HCT116 (cell line): ENCODE measurements around the gene FAM131B.

Source experiments
- CEBPB ChIP-seq: IDR thresholded peaks from 2 replicates; pipeline ENCODE4 v1.6.1; 2012; ENCODE audit warnings: low read depth
- CTCF ChIP-seq, 3 experiments: fragments of 200-600 bp in 1 of 3; sonication (generic) in 1 of 3; IDR thresholded peaks in 2 of 3; conservative IDR thresholded peaks in 1 of 3; 2 replicates each; pipeline ENCODE4 v1.5.1; 2012 to 2017; ENCODE audit warnings: low read depth in 2 of 3, low read length in 2 of 3, antibody characterized with exemption in 1 of 3, borderline replicate concordance in 1 of 3, control low read depth in 1 of 3, mild to moderate bottlenecking in 1 of 3, mixed read lengths in 1 of 3, mixed run types in 1 of 3, moderate library complexity in 1 of 3; ENCODE audit not compliant: insufficient read depth in 1 of 3
- EZH2 ChIP-seq: fragments of 200-600 bp; sonication (generic); IDR thresholded peaks from 2 replicates; pipeline ENCODE4 v1.6.1; 2017; ENCODE audit warnings: antibody characterized with exemption, mixed run types
- EZH2phosphoT487 ChIP-seq: fragments of 200-600 bp; IDR thresholded peaks from 2 replicates; pipeline ENCODE4 v1.6.1; 2018; ENCODE audit warnings: antibody characterized with exemption, borderline replicate concordance
- FOSL1 ChIP-seq: IDR thresholded peaks from 2 replicates; pipeline ENCODE4 v1.6.1; 2012; ENCODE audit warnings: low read depth
- JUND ChIP-seq: IDR thresholded peaks from 2 replicates; pipeline ENCODE4 v1.6.1; 2012
- MAX ChIP-seq: IDR thresholded peaks from 2 replicates; pipeline ENCODE4 v1.6.1; 2012
- POLR2A ChIP-seq: IDR thresholded peaks from 2 replicates; pipeline ENCODE4 v1.7.0; 2011; ENCODE audit warnings: borderline replicate concordance; ENCODE audit not compliant: insufficient read depth, insufficient read length; ENCODE audit errors: extremely low read depth
- SIN3A ChIP-seq: IDR thresholded peaks from 2 replicates; pipeline ENCODE4 v1.6.1; 2012; ENCODE audit warnings: low read depth
- SP1 ChIP-seq: IDR thresholded peaks from 2 replicates; pipeline ENCODE4 v1.6.1; 2012; ENCODE audit warnings: low read depth
- ZNF274 ChIP-seq: fragments of 200-500 bp; sonication (Bioruptor generic); IDR thresholded peaks from 2 replicates; pipeline ENCODE4 v1.6.1; 2014; ENCODE audit warnings: mild to moderate bottlenecking, low read depth, low read length, inconsistent platforms

DNA sequence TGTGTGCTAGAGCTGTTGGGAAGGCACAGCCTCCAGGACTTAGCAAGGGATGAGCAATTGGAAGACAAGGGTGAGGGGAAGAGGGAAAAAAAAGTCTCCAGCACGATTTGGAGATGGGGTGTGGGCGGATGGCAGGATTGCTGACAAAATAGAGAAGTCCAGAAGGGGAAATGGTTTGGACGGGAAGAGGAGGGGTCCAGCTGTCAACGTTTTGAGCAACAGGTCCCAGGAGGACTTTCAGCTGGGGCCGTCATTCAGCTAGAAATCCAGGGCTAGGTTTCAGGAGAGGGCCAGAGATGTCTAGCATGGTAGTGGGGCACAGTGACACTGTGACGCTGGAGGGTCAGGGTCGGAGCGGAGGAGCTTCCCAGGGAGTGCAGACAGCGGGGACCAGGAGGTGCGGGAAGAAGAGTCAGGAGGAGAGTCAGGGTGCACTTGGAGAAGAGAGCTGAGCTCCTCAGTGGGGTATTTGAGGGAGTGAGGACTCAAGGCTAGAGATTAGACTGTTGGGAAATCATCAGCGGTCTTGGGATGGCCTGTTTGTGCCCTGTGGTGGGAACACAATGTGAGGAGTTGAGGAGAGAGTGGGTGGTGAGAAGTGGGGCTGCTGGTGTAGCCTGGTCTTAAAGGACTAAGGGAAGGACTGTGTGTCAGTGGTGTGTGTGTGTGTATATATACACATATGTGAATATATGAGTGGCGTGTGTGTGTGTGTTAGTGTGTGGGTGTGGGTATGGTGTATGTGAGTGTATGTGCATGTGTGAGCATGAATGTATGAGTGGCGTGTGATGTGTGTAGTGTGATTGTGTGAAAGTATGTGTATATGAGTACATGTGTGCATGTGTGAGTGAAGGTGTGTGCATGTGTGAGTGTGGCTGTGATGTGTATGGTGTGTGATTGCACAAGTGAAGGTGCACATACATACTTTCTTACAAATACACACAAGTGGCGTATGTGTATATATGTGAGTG lies 22.4 kb upstream of the FAM131B start:
- TF ChIP-seq CTCF (IDR thresholded peaks at IDR 0.05 in 2 of 3, conservative IDR thresholded peaks at IDR 0.05 in 1 of 3; ENCODE audit: borderline replicate concordance in 1 of 3, insufficient read depth in 1 of 3, low read depth in 2 of 3, low read length in 2 of 3) (no peak), POLR2A (no peak), SP1 (no peak), MAX (no peak), ZNF274 (no peak), CEBPB (no peak), SIN3A (no peak), EZH2phosphoT487 (no peak), EZH2 (no peak), FOSL1 (no peak), JUND (no peak)
